Measurements from ENCODE around the gene LRPAP1. TPM values are rescaled to one million over a fixed set of nuclear protein-coding genes. Genes with fewer than 3 reads are reported as not detected.

Gene LRPAP1
- total RNA-seq, 1 experiment from 2014 or later: 109 TPM

GRCh38 chr4:3498901-3499510 lies 33.2 kb downstream of the LRPAP1 start:
- H3K9me3 ChIP-seq (ENCODE audit: control insufficient read depth in 1 of 2, insufficient read depth in 1 of 2, low read depth in 1 of 2, low read length in 2 of 2): no peaks in the 10 kb centered on the region
- no peak overlapping the region for H3K4me3 ChIP-seq (replicated peaks in 1 of 2; ENCODE audit: low read depth in 1 of 2, low read length in 2 of 2)
- no peak for TF ChIP-seq CEBPB (IDR thresholded peaks at IDR 0.05; ENCODE audit: low read depth)
- no peak for TF ChIP-seq SRF (IDR thresholded peaks at IDR 0.05; ENCODE audit: low read depth)
- TF ChIP-seq ELF1 (IDR thresholded peaks at IDR 0.05; ENCODE audit: borderline replicate concordance, low read depth): no peak
- TF ChIP-seq JUND (IDR thresholded peaks at IDR 0.05): no peak
- no peak for TF ChIP-seq SP1 (IDR thresholded peaks at IDR 0.05; ENCODE audit: low read depth)
- TF ChIP-seq TCF7L2 (IDR thresholded peaks at IDR 0.05; ENCODE audit: borderline replicate concordance, extremely low read depth, insufficient read depth, insufficient read length): no peak
- TF ChIP-seq CTCF (IDR thresholded peaks at IDR 0.05 in 2 of 3, conservative IDR thresholded peaks at IDR 0.05 in 1 of 3; ENCODE audit: borderline replicate concordance in 1 of 3, insufficient read depth in 1 of 3, low read depth in 2 of 3, low read length in 2 of 3): no peak
- no peak for TF ChIP-seq MAX (IDR thresholded peaks at IDR 0.05)
- no peak for TF ChIP-seq RAD21 (IDR thresholded peaks at IDR 0.05; ENCODE audit: low read depth)
- no peak for TF ChIP-seq ZBTB33 (IDR thresholded peaks at IDR 0.05; ENCODE audit: extremely low read depth, insufficient replicate concordance, low read length)
- TF ChIP-seq POLR2A (IDR thresholded peaks at IDR 0.05; ENCODE audit: borderline replicate concordance, extremely low read depth, insufficient read depth, insufficient read length): no peak
- TF ChIP-seq EGR1 (IDR thresholded peaks at IDR 0.05; ENCODE audit: low read depth): no peak
- H3K79me2 ChIP-seq (ENCODE audit: insufficient read depth, low read length): peaks cover 12% of the 10 kb centered on the region; the same call in 1 of the 2 replicates
- H3K27me3 ChIP-seq (ENCODE audit: insufficient read depth, low read length): no peaks in the 10 kb centered on the region
- no peaks in the 10 kb centered on the region for H4K20me1 ChIP-seq (ENCODE audit: insufficient read depth)
- intact Hi-C loops (cut with micrococcal nuclease): no loop called here
- H3K27ac ChIP-seq (ENCODE audit: low read depth, low read length): no peak overlapping the region
- no peaks in the 10 kb centered on the region for H3K4me1 ChIP-seq (ENCODE audit: control insufficient read depth in 1 of 2, insufficient read depth in 2 of 2, low read length in 2 of 2)
- ChIA-PET RAD21 (ENCODE audit: low non-redundant PET in 1 of 2, low total read pairs in 2 of 2, uncharacterized antibody in 2 of 2, unreplicated experiment in 2 of 2) (no interaction called here), CTCF (no interaction called here), POLR2A (no interaction called here)
- peaks cover 0 to 2% of the 10 kb centered on the region in 2 experiments; a peak in 1 of 4 replicates for H3K36me3 ChIP-seq (ENCODE audit: control insufficient read depth in 1 of 2, insufficient read depth in 2 of 2, low read length in 2 of 2)
- H3K9me2 ChIP-seq (ENCODE audit: insufficient read depth): no peaks in the 10 kb centered on the region
- DNase-seq (ENCODE audit: low read depth, low spot score) (no peak), ATAC-seq (no peak)
- no peak overlapping the region for H2AFZ ChIP-seq (ENCODE audit: low read depth, low read length, poor library complexity, severe bottlenecking)
- no peak overlapping the region for H3K9ac ChIP-seq (ENCODE audit: low read length)
- BruUV-seq (replicated peaks): no TSS peak
- no peak overlapping the region for H3K4me2 ChIP-seq (ENCODE audit: low read length)

All from HCT116 (cell line).